NCI-H1417 treated with DMSO at 0.1 percent for 48 hours (cell line): ENCODE results near the gene TTLL4.

ENCODE experiments used
- DNase-seq: peaks from one replicate; lab custom pipeline; 2025; lab: John Stamatoyannopoulos, UW

The TTLL4 gene

GRCh38 chr2:218713922-218714321 is 3.3 kb downstream of the TTLL4 start:
- DNase-seq: no peak

- DNase-seq: no peak
Measured at GRCh38 chr2:218716070-218716469, 5.4 kb downstream of the TTLL4 start.

GRCh38 chr2:218717262-218717661 is 6.6 kb downstream of the TTLL4 start:
- DNase-seq: no peak

GRCh38 chr2:218718058-218718457 is 7.4 kb downstream of the TTLL4 start:
- DNase-seq: no peak

GRCh38 chr2:218719457-218719856 is 8.8 kb downstream of the TTLL4 start:
- no peak for DNase-seq

GRCh38 chr2:218720048-218721041 is 9.7 kb downstream of the TTLL4 start:
- DNase-seq: no peak

- DNase-seq: no peak
Measured at GRCh38 chr2:218721488-218721887, 10.9 kb downstream of the TTLL4 start.

- DNase-seq: no peak
Measured at GRCh38 chr2:218721934-218722333, 11.3 kb downstream of the TTLL4 start.

GRCh38 chr2:218722419-218722818 is 11.8 kb downstream of the TTLL4 start:
- DNase-seq: no peak

- no peak for DNase-seq
Measured at GRCh38 chr2:218722876-218723785, 12.5 kb downstream of the TTLL4 start.

GRCh38 chr2:218726004-218726574 is 15.5 kb downstream of the TTLL4 start:
- DNase-seq: no peak

GRCh38 chr2:218727502-218728165 is 17.0 kb downstream of the TTLL4 start:
- DNase-seq: no peak

GRCh38 chr2:218729640-218730039 is 19.0 kb downstream of the TTLL4 start:
- no peak for DNase-seq

GRCh38 chr2:218732052-218732760 is 21.6 kb downstream of the TTLL4 start:
- DNase-seq: no peak

GRCh38 chr2:218732761-218733158 is 22.1 kb downstream of the TTLL4 start:
- DNase-seq: no peak

GRCh38 chr2:218733171-218734021 is 22.8 kb downstream of the TTLL4 start:
- DNase-seq: no peak

- DNase-seq: no peak
Measured at GRCh38 chr2:218734190-218734975, 23.7 kb downstream of the TTLL4 start.

- no peak for DNase-seq
Measured at GRCh38 chr2:218736531-218736930, 25.9 kb downstream of the TTLL4 start.

GRCh38 chr2:218743068-218743467 is 32.4 kb downstream of the TTLL4 start:
- no peak for DNase-seq
